ENCODE measurements around the gene UCP2. TPM values are rescaled to one million over a fixed set of nuclear protein-coding genes. Genes with fewer than 3 reads are reported as not detected.

Gene UCP2
- total RNA-seq, 2 experiments from 2014 or later, result 400 to 407 TPM

DNA sequence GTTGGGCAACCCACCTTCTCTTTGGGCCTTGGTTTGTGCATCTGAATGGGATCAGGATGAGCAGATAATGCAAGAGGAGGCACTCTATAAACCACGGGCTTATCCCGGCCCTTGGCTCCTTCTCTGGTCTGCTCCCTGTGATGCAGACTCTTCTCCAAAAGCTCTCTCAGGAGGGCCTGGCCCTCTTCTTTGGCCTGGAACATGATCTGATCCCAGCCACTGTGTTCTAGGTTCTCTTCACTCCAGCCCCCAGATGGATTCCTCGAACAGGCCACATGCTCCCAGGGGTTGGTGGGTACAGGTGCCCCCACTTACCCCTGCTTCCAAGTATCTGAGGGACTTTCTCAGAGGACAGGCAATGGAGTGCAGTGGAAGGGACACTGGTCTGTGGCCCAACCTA is 35.0 kb upstream of the UCP2 start:
- POLR2A ChIA-PET, result interaction anchor here (1.3 to 2.8 kb wide), 2 partner anchors 23 to 36 kb away, joined by 4 to 22 read pairs; partner anchors contain the start of gene UCP2

DNA sequence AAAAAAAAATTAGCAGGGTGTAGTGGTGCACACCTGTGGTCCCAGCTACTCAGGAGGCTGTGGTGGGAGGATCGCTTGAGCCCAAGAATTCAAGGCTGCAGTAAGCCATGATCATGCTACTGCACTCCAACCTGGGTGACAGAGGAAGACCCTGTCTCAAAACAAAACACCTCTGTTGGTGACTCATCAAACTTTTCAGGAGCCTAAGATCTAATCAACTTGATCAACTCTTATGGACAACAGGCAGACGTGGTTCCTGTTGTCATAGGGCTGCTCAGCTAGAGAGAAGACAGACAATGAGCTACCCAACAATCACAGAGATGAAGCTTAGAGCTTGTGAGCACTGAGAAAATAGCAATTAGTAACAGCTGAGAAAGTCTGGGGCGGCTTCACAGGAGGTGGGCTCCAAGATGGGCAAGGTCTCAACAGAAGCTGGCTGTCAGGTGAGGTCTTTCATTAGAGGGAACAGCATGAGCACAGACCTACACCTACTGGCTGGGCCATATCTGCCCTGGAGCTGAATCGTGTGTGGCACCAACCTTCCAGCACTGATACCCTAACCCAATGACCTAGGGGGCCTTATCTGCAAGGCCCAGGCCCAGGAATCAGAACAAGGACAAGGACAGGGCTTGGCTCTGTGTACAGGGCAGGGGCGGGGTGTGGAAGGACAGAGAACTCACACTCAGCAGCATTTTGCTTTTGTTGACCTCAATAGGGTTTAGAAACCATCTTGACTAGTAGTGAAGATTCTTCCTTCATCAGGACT is 33.5 kb upstream of the UCP2 start:
- no peak overlapping the region for H3K4me3 Mint-ChIP-seq
- DNase-seq, result no peak
- ChIA-PET CTCF (no interaction called here), POLR2A (interaction anchor here (1.6 to 7.0 kb wide), 4 partner anchors 10 to 42 kb away, joined by 5 to 84 read pairs (median 14); partner anchors contain the start of gene UCP2)
- H3K27ac Mint-ChIP-seq, result peak overlapping the region; percentile 63
- no peaks in the 10 kb centered on the region for H3K27me3 Mint-ChIP-seq
- no peaks in the 10 kb centered on the region for H3K9me3 Mint-ChIP-seq
- peaks cover 55% of the 10 kb centered on the region for H3K36me3 Mint-ChIP-seq (ENCODE audit: low read depth)
- peaks cover 66% of the 10 kb centered on the region for H3K4me1 Mint-ChIP-seq

More for the DNA sequence above, 35.0 kb upstream of the UCP2 start:
- H3K4me1 Mint-ChIP-seq, result peaks cover 51% of the 10 kb centered on the region
- H3K36me3 Mint-ChIP-seq (ENCODE audit: low read depth), result peaks cover 48% of the 10 kb centered on the region
- CTCF ChIA-PET, result no interaction called here
- no peaks in the 10 kb centered on the region for H3K27me3 Mint-ChIP-seq
- no peak overlapping the region for H3K27ac Mint-ChIP-seq
- no peak overlapping the region for H3K4me3 Mint-ChIP-seq
- no peak for DNase-seq
- no peaks in the 10 kb centered on the region for H3K9me3 Mint-ChIP-seq

DNA sequence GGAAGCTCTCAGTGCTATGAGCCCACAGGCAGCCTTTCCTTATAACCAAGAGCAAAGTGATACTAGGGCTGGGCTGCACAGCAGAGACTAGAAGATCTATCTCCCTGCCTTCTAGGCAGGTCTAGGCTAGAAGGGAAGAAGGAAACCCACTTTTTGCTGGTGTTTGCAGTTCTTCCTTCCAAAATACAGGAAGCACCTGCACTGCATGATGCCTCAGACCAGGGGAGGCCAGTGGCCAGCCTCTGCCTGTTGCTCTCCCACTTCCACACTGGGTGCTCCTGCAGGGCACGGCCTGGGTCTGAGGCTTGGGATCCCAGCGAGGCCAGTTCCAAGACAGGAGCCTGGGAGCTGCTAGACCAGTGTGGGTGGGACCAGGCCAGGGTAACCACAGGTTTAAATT is 32.2 kb upstream of the UCP2 start:
- peaks cover 78% of the 10 kb centered on the region for H3K4me1 Mint-ChIP-seq
- POLR2A ChIA-PET, result interaction anchor here (1.3 to 7.0 kb wide), 4 partner anchors 12 to 41 kb away, joined by 3 to 84 read pairs (median 14); partner anchors contain the start of gene UCP2
- H3K9me3 Mint-ChIP-seq, result no peaks in the 10 kb centered on the region
- H3K27me3 Mint-ChIP-seq, result no peaks in the 10 kb centered on the region
- no peak for DNase-seq
- peaks cover 59% of the 10 kb centered on the region for H3K36me3 Mint-ChIP-seq (ENCODE audit: low read depth)
- H3K4me3 Mint-ChIP-seq, result no peak overlapping the region
- H3K27ac Mint-ChIP-seq, result peak overlapping the region; percentile 49
- CTCF ChIA-PET, result interaction anchor here (1.5 kb wide), 1 partner anchor 10 kb away, joined by 4 read pairs; no protein-coding TSS in a partner anchor

DNA sequence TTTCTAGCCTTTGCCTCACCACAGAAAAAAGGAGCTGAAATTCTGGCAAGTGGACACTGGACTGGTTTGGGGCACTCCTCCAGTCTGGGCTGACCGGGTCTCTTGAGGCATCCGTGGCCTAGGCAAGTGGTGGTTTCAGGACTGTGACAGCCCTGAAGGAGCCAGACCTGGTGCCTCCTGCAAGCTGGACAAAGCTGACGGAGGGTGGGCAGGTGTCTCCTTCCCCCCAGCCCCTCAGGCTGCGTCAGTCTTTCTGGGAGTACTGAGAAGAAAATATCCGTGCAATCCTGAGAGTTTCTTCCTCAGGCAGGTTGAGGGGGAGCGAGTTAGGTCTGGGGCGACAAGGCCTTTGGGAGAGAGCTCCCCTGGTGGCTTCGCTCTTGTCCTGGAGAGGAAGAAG is 30.5 kb upstream of the UCP2 start:
- Mint-ChIP-seq H3K9me3 (no peaks in the 10 kb centered on the region), H3K36me3 (ENCODE audit: low read depth) (peaks cover 48% of the 10 kb centered on the region), H3K27ac (no peak overlapping the region), H3K4me3 (no peak overlapping the region), H3K4me1 (peaks cover 85% of the 10 kb centered on the region), H3K27me3 (no peaks in the 10 kb centered on the region)
- ChIA-PET POLR2A (interaction anchor here (0.7 to 7.0 kb wide), 5 partner anchors 15 to 39 kb away, joined by 3 to 84 read pairs (median 16); partner anchors contain the start of gene UCP2), CTCF (no interaction called here)
- no peak for DNase-seq

DNA sequence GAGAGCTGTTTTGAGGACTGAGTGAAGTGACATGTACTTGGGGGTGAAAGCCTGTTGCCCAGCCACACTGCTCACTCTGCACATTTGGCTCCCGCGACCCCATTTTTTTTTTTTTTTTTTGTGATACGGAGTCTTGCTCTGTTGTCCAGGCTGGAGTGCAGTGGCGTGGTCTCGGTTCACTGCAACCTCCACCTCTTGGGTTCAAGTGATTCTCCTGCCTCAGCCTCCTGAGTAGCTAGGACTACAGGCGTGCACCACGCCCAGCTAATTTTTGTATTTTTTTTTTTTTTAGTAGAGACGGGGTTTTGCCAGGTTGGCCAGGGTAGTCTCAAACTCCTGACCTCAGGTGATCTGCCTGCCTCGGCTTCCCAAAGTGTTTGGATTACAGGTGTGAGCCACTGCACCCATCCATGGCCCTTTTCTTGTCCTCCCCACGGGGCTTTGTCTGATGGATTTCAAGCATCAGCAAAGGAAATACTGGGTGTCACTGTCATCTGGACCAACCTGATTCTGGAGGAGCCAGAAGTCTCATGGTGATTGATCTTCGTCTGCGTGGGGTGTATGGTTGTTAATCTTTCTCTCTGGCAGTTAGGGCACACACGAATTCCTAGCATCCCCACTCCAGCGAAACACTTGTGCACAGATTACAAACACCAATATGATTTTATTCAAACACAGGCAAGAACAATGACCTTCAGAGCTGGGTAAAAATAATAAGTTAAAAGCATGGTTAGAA is 29.6 kb upstream of the UCP2 start:
- Mint-ChIP-seq H3K4me3 (no peak overlapping the region), H3K27me3 (no peaks in the 10 kb centered on the region), H3K27ac (peak overlapping the region; percentile 86), H3K9me3 (no peaks in the 10 kb centered on the region), H3K4me1 (peaks cover 89% of the 10 kb centered on the region), H3K36me3 (ENCODE audit: low read depth) (peaks cover 39% of the 10 kb centered on the region)
- CTCF ChIA-PET, result interaction anchor here (0.7 kb wide), 1 partner anchor 18 kb away, joined by 3 read pairs; no protein-coding TSS in a partner anchor
- POLR2A ChIA-PET, result interaction anchor here (0.6 to 7.0 kb wide), 13 partner anchors 8 to 225 kb away, joined by 3 to 84 read pairs (median 4); partner anchors contain the start of genes MRPL48 and UCP2
- DNase-seq, result no peak

DNA sequence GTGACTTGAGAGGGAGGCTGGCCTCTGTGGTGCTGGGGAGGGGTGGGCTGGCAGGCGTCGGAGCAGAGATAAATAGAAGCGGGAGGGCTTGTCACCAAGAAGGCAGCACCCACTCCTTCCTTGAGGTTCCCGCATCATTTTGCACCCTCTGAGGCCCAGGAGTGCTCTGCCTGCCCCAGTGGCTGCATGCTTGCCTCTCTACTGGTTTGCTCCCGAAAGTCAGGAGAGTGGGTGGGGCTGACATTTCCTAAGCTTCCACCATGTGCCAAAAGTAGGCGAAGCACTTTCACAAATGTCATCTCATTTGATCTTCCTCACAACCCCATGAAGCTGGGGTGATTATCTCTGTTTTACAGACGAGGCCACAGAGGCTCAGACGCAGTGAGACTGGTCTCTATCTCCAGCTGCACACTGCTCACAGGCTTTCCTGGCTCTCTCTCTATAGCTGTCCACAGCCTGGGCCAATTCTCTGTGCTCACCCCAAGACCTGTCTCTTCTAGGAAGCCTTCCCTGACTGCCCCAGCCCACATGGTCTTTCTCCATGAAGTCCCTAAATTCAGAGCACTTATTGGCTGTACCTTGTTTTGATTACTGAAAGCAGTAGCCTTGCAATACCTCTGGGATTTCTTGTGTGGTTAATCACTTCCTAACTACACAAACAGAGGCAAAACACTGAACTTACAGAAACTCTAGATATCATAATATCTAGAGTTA is 28.9 kb upstream of the UCP2 start:
- ChIA-PET POLR2A (interaction anchor here (0.6 to 7.0 kb wide), 12 partner anchors 8 to 224 kb away, joined by 3 to 84 read pairs (median 4); partner anchors contain the start of genes MRPL48 and UCP2), CTCF (interaction anchor here (0.7 kb wide), 1 partner anchor 17 kb away, joined by 3 read pairs; no protein-coding TSS in a partner anchor)
- H3K36me3 Mint-ChIP-seq (ENCODE audit: low read depth), result peaks cover 32% of the 10 kb centered on the region
- H3K9me3 Mint-ChIP-seq, result no peaks in the 10 kb centered on the region
- peak overlapping the region; percentile 86 for H3K27ac Mint-ChIP-seq
- no peak overlapping the region for H3K4me3 Mint-ChIP-seq
- H3K27me3 Mint-ChIP-seq, result no peaks in the 10 kb centered on the region
- peaks cover 84% of the 10 kb centered on the region for H3K4me1 Mint-ChIP-seq
- peak; percentile 56 for DNase-seq

DNA sequence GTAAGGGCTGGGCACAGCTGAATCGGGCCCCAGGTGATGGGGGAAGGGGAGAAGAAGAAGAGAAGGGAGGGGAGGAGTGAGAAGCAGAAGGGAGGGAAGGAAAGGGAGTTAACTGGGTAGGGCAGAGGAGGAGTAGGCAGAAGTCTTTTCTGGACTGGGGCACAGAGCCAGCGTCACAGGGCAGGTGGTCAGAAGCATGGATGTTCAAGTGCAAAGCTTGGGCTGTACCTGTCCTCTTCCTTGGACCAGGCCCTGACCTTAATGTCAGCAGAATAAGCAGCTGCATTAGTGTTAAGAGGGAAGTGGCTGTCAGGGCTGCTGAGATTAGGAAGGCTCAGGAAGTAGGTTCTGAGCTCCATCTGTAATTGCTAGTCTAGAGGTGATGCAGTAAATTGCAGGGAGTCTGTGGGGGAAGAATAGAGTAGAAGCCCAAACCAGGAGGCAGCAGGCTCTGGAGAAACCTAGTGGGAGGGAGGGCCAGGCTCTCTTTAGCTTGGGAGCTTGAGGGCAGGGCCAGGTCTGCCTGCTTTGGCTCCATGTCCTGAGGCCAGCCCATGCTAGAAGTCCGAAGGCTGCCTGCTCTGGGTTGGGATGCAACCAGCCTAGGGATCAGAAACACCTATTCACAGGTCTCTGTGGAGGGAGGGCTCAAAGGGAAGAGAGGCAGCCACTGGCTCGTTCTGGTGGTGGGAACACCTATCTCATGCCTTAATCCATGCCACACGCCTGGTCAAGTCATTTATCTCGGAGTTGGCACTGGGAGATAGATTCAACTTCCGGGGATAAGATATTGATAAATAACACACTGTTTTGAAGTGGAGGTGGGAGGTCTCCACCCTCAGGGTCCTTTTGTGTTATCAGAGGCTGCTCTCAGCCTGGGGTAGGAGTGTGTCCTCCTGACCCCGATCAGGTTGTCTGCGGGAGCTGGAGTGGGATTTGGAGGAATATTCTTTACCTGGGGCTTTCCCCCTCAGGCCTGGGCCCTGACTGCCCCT is 28.0 kb upstream of the UCP2 start:
- no peak for DNase-seq
- H3K27me3 Mint-ChIP-seq, result no peaks in the 10 kb centered on the region
- H3K36me3 Mint-ChIP-seq (ENCODE audit: low read depth), result peaks cover 25% of the 10 kb centered on the region
- POLR2A ChIA-PET, result interaction anchor here (1.5 to 7.0 kb wide), 8 partner anchors 9 to 44 kb away, joined by 4 to 84 read pairs (median 4); partner anchors contain the start of gene UCP2
- peak overlapping the region; percentile 86 for H3K27ac Mint-ChIP-seq
- CTCF ChIA-PET, result interaction anchor here (0.7 kb wide), 1 partner anchor 31 kb away, joined by 3 read pairs; no protein-coding TSS in a partner anchor
- no peak overlapping the region for H3K4me3 Mint-ChIP-seq
- H3K4me1 Mint-ChIP-seq, result peaks cover 84% of the 10 kb centered on the region
- H3K9me3 Mint-ChIP-seq, result no peaks in the 10 kb centered on the region

DNA sequence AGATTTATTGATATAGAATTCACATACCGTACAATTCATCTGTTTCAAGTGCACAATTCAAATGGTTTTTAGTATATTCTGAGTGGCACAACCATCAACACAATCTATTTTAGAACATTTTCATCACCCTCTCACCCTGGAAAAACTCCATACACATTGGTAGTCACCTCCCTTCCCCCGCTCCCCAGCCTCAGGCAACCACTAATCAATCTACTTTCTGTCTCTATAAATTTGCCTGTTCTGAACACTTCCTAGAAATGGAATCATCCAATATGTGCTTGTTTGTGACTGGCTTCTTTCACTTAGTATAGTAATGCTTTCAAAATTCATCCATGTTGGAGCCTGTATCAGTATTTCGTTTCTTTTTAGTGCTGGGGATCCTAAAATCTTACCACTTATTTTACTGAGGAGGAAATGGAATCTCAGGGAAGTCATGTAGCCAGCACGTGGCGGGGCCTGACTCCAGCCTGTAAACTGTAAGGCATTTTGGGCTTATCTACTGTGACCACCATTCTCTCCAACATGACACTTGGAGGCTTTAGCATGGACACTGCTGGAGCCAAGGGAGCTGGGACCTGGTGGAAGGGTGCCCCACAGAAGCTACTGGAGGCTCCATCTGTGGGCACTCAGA is 27.1 kb upstream of the UCP2 start:
- Mint-ChIP-seq H3K27ac (peak overlapping the region; percentile 86), H3K4me1 (peaks cover 84% of the 10 kb centered on the region), H3K36me3 (ENCODE audit: low read depth) (peaks cover 21% of the 10 kb centered on the region), H3K27me3 (no peaks in the 10 kb centered on the region), H3K9me3 (no peaks in the 10 kb centered on the region), H3K4me3 (no peak overlapping the region)
- DNase-seq, result no peak
- POLR2A ChIA-PET, result interaction anchor here (1.7 to 7.0 kb wide), 6 partner anchors 10 to 38 kb away, joined by 4 to 84 read pairs (median 15); partner anchors contain the start of gene UCP2
- CTCF ChIA-PET, result interaction anchor here (0.7 kb wide), 1 partner anchor 30 kb away, joined by 3 read pairs; no protein-coding TSS in a partner anchor

DNA sequence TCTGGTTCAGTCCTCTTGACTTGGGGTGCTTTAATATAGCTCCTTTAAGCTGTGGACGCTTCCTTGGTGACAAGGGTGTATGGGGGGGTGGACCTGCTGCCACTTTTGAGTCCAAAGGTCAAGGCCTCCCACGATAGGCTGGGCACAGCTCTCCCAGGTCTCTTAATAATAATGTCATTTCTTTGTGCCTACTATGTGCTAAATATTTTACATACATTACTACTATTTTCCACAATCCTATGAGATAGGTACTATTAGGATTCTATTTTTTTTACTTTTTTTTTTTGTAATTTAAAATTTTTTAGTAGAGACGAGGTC is 26.5 kb upstream of the UCP2 start:
- POLR2A ChIA-PET, result interaction anchor here (2.9 kb wide), 2 partner anchors 14 to 27 kb away, joined by 13 to 17 read pairs; partner anchors contain the start of gene UCP2
- Mint-ChIP-seq H3K4me1 (peaks cover 84% of the 10 kb centered on the region), H3K9me3 (no peaks in the 10 kb centered on the region), H3K27me3 (no peaks in the 10 kb centered on the region), H3K36me3 (ENCODE audit: low read depth) (peaks cover 17% of the 10 kb centered on the region), H3K27ac (no peak overlapping the region), H3K4me3 (no peak overlapping the region)
- CTCF ChIA-PET, result no interaction called here
- no peak for DNase-seq

DNA sequence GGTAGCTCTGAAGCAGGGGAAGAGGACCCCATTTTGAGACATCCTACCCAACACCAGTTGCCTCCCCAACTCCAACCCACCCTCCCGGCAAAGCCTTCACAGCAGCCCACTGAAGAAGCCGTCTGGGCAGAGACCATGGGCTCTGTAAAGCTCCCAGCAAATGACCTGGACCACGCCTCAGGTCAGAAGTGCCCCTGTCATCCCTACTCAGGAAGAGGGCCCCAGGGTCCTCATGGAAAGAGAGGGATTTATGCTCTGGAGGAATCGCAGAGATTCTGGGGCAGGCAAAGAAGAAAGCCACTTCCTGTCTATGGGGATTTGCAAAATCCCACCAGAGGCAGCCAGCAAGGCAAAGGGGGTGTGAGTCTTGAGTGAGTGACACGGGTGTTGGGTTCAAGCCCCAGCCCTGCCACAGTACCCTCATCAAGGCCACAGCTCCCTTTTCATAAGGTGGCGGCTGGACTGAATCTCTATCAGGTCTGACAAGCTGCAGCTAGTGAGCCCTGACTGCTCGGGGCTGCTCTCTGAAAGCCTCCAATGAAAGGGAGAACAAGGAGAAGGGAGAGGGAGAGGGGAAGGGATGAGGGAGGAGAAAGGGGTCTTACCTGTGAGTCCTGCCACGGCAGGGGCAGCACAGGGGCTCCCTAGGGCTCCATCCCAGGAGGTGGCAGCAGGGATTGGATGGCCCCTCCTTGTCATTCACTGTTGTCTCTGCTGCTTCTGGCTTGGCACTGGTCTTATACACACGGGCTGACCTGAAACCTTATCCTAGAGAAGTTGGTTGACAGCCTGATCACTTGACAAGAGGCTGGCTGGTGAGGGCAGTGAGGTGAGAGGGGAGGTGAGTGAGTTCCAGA is 26.0 kb upstream of the UCP2 start, which contains the start of gene UCP3:
TSS of gene UCP3 (minus strand) at position 713 of the 857 bp plus-strand sequence. CDS start 2,043 bp downstream, outside the sequence.
- Mint-ChIP-seq H3K27ac (peak within 1 kb of the TSS; percentile 86), H3K36me3 (ENCODE audit: low read depth) (peaks cover 18% of the 10 kb centered on the region), H3K4me3 (no peak within 1 kb of the TSS), H3K4me1 (peaks cover 83% of the 10 kb centered on the region), H3K27me3 (no peaks in the 10 kb centered on the region), H3K9me3 (no peaks in the 10 kb centered on the region)
- CTCF ChIA-PET, result interaction anchor here (1.1 kb wide), 1 partner anchor 26 kb away, joined by 3 read pairs; the partner anchor contains the start of gene UCP2
- POLR2A ChIA-PET, result interaction anchor here (0.7 to 2.9 kb wide), 4 partner anchors 13 to 26 kb away, joined by 3 to 17 read pairs (median 8); partner anchors contain the start of gene UCP2
- no peak for DNase-seq
